ENCODE data around the gene ZNF280A. TPM values are rescaled to one million over a fixed set of nuclear protein-coding genes. Genes with fewer than 3 reads are reported as not detected.

The ZNF280A gene
- total RNA-seq, 1 donor from 2014 or later, result not detected

GRCh38 chr22:22545084-22545483 lies 25.0 kb upstream of the ZNF280A start:
- H3K9me3 Mint-ChIP-seq (ENCODE audit: low read depth), result no peaks in the 10 kb centered on the region
- no peak for TF ChIP-seq CTCF (IDR thresholded peaks at IDR 0.05; ENCODE audit: unreplicated experiment)
- no peak overlapping the region for H3K27ac Mint-ChIP-seq
- peaks cover 61% of the 10 kb centered on the region for H3K27me3 Mint-ChIP-seq
- H3K4me1 Mint-ChIP-seq (ENCODE audit: low read depth), result no peaks in the 10 kb centered on the region
- DNase-seq (ENCODE audit: low spot score, unreplicated experiment), result no peak
- no peak overlapping the region for H3K4me3 Mint-ChIP-seq (ENCODE audit: low read depth)
- H3K36me3 Mint-ChIP-seq (ENCODE audit: insufficient read depth), result no peaks in the 10 kb centered on the region

- DNase-seq (ENCODE audit: low spot score, unreplicated experiment), result no peak
- Mint-ChIP-seq H3K27me3 (peaks cover 60% of the 10 kb centered on the region), H3K9me3 (ENCODE audit: low read depth) (no peaks in the 10 kb centered on the region), H3K36me3 (ENCODE audit: insufficient read depth) (no peaks in the 10 kb centered on the region), H3K4me1 (ENCODE audit: low read depth) (no peaks in the 10 kb centered on the region), H3K4me3 (ENCODE audit: low read depth) (no peak overlapping the region), H3K27ac (no peak overlapping the region)
- TF ChIP-seq CTCF (IDR thresholded peaks at IDR 0.05; ENCODE audit: unreplicated experiment), result no peak
These were observed 18.3 kb upstream of the ZNF280A start for GRCh38 chr22:22538226-22538989.

- Mint-ChIP-seq H3K4me3 (ENCODE audit: low read depth) (no peak overlapping the region), H3K9me3 (ENCODE audit: low read depth) (no peaks in the 10 kb centered on the region), H3K36me3 (ENCODE audit: insufficient read depth) (no peaks in the 10 kb centered on the region), H3K27ac (no peak overlapping the region), H3K4me1 (ENCODE audit: low read depth) (no peaks in the 10 kb centered on the region), H3K27me3 (peaks cover 47% of the 10 kb centered on the region)
- no peak for DNase-seq (ENCODE audit: low spot score, unreplicated experiment)
- TF ChIP-seq CTCF (IDR thresholded peaks at IDR 0.05; ENCODE audit: unreplicated experiment), result no peak
These were observed 16.8 kb upstream of the ZNF280A start for GRCh38 chr22:22536916-22537315.

- H3K9me3 Mint-ChIP-seq (ENCODE audit: low read depth), result no peaks in the 10 kb centered on the region
- peaks cover 45% of the 10 kb centered on the region for H3K27me3 Mint-ChIP-seq
- TF ChIP-seq CTCF (IDR thresholded peaks at IDR 0.05; ENCODE audit: unreplicated experiment), result no peak
- H3K36me3 Mint-ChIP-seq (ENCODE audit: insufficient read depth), result no peaks in the 10 kb centered on the region
- no peaks in the 10 kb centered on the region for H3K4me1 Mint-ChIP-seq (ENCODE audit: low read depth)
- no peak overlapping the region for H3K4me3 Mint-ChIP-seq (ENCODE audit: low read depth)
- H3K27ac Mint-ChIP-seq, result no peak overlapping the region
- DNase-seq (ENCODE audit: low spot score, unreplicated experiment), result no peak
These were observed 16.4 kb upstream of the ZNF280A start for GRCh38 chr22:22536515-22536914.

GRCh38 chr22:22535662-22536061 lies 15.6 kb upstream of the ZNF280A start:
- Mint-ChIP-seq H3K27me3 (peaks cover 42% of the 10 kb centered on the region), H3K4me3 (ENCODE audit: low read depth) (no peak overlapping the region), H3K9me3 (ENCODE audit: low read depth) (no peaks in the 10 kb centered on the region), H3K36me3 (ENCODE audit: insufficient read depth) (no peaks in the 10 kb centered on the region), H3K27ac (no peak overlapping the region), H3K4me1 (ENCODE audit: low read depth) (no peaks in the 10 kb centered on the region)
- TF ChIP-seq CTCF (IDR thresholded peaks at IDR 0.05; ENCODE audit: unreplicated experiment), result no peak
- no peak for DNase-seq (ENCODE audit: low spot score, unreplicated experiment)
